Glutamatergic neuron (in vitro differentiated cells): ENCODE measurements around the gene RASGRP3. TPM values are rescaled to one million over a fixed set of nuclear protein-coding genes. Genes with fewer than 3 reads are reported as not detected.

Experiments used
- DNase-seq: peaks from one replicate; pipeline ENCODE4 v3.0.0; 2022
- H3K27ac Mint-ChIP-seq: one replicate; pipeline ENCODE4 v1.8.0; 2020; ENCODE audit warnings: mild to moderate bottlenecking, mixed read lengths, inconsistent platforms; ENCODE audit not compliant: unreplicated experiment
- H3K27me3 Mint-ChIP-seq: one replicate; pipeline ENCODE4 v1.8.0; 2020; ENCODE audit warnings: mild to moderate bottlenecking, moderate library complexity, mixed read lengths, inconsistent platforms; ENCODE audit not compliant: unreplicated experiment
- H3K36me3 Mint-ChIP-seq: one replicate; pipeline ENCODE4 v1.8.0; 2020; ENCODE audit warnings: mild to moderate bottlenecking, mixed read lengths, inconsistent platforms; ENCODE audit not compliant: unreplicated experiment
- H3K4me1 Mint-ChIP-seq: one replicate; pipeline ENCODE4 v1.8.0; 2020; ENCODE audit warnings: mild to moderate bottlenecking, low read depth, mixed read lengths, inconsistent platforms; ENCODE audit not compliant: unreplicated experiment
- H3K4me3 Mint-ChIP-seq: one replicate; pipeline ENCODE4 v1.8.0; 2020; ENCODE audit warnings: mild to moderate bottlenecking, mixed read lengths, inconsistent platforms; ENCODE audit not compliant: unreplicated experiment
- H3K9me3 Mint-ChIP-seq: one replicate; pipeline ENCODE4 v1.8.0; 2020; ENCODE audit warnings: mild to moderate bottlenecking, moderate library complexity, mixed read lengths, inconsistent platforms; ENCODE audit not compliant: unreplicated experiment
- total RNA-seq: library from RNA; stranded (reverse); fragmentation: NEBNext Ultra II Directional; extraction: Animal tissue kit (Norgen Biotek cat#: 25700); gene quantifications from one replicate; pipeline ENCODE4 v1.2.1, GENCODE V29; 2021; ENCODE audit not compliant: unreplicated experiment
- TF ChIP-seq, protein P1 (sequence below): fragments of 200-600 bp; sonication (generic); IDR thresholded peaks from one replicate; pipeline ENCODE4 v1.5.0; 2021; ENCODE audit not compliant: partially characterized antibody, unreplicated experiment

RASGRP3 gene
- total RNA-seq, 1 donor from 2014 or later, result not detected

DNA sequence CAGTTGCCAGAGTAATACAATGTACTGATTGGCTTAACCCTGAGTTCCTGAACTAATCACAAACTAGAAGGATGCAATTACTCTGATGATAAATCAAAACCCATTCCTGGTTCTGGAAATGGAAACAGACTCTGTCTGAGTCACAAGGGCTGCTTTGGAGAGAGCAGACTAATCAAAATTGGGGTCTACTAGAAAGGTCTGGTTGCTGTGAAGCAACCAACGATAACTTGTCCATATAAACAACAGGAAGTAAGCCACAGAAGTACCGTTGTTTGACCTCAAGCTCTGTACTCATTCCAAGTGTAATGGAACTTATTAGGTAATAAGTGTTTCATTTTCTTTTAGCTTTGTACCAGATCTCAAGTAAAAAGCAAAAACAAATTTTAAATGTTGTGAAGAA lies 49.7 kb downstream of the RASGRP3 start:
- Mint-ChIP-seq H3K27me3 (peaks cover 2% of the 10 kb centered on the region), H3K9me3 (no peaks in the 10 kb centered on the region), H3K36me3 (no peaks in the 10 kb centered on the region), H3K4me3 (no peak overlapping the region), H3K4me1 (no peaks in the 10 kb centered on the region), H3K27ac (no peak overlapping the region)
- no peak for DNase-seq
- TF ChIP-seq, protein P1, sequence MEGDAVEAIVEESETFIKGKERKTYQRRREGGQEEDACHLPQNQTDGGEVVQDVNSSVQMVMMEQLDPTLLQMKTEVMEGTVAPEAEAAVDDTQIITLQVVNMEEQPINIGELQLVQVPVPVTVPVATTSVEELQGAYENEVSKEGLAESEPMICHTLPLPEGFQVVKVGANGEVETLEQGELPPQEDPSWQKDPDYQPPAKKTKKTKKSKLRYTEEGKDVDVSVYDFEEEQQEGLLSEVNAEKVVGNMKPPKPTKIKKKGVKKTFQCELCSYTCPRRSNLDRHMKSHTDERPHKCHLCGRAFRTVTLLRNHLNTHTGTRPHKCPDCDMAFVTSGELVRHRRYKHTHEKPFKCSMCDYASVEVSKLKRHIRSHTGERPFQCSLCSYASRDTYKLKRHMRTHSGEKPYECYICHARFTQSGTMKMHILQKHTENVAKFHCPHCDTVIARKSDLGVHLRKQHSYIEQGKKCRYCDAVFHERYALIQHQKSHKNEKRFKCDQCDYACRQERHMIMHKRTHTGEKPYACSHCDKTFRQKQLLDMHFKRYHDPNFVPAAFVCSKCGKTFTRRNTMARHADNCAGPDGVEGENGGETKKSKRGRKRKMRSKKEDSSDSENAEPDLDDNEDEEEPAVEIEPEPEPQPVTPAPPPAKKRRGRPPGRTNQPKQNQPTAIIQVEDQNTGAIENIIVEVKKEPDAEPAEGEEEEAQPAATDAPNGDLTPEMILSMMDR, result no peak

DNA sequence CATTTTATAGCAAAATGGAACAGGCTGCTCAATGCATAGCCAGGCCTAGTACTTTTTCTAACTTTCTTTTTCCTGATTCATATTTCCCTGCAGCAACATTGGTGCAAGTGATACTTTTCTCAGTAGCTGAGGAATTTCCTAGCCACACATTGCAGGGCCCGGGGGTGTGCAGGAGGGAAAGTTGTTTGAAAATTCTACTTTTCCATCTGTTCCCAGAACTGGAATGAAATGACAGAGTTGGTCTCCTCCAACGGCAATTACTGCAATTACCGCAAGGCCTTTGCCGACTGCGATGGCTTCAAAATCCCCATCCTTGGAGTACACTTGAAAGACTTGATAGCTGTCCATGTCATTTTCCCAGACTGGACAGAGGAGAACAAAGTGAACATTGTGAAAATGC lies 50.5 kb downstream of the RASGRP3 start:
- H3K27ac Mint-ChIP-seq, result no peak overlapping the region
- peaks cover 2% of the 10 kb centered on the region for H3K27me3 Mint-ChIP-seq
- no peaks in the 10 kb centered on the region for H3K4me1 Mint-ChIP-seq
- DNase-seq, result no peak
- H3K36me3 Mint-ChIP-seq, result no peaks in the 10 kb centered on the region
- no peak overlapping the region for H3K4me3 Mint-ChIP-seq
- H3K9me3 Mint-ChIP-seq, result no peaks in the 10 kb centered on the region
- TF ChIP-seq, protein P1, result no peak

GRCh38 chr2:33528441-33528950 lies 52.0 kb downstream of the RASGRP3 start:
- DNase-seq, result no peak
- TF ChIP-seq, protein P1, result no peak
- Mint-ChIP-seq H3K27me3 (peaks cover 2% of the 10 kb centered on the region), H3K27ac (no peak overlapping the region), H3K4me3 (no peak overlapping the region), H3K9me3 (no peaks in the 10 kb centered on the region), H3K4me1 (peaks cover 2% of the 10 kb centered on the region), H3K36me3 (no peaks in the 10 kb centered on the region)

DNA sequence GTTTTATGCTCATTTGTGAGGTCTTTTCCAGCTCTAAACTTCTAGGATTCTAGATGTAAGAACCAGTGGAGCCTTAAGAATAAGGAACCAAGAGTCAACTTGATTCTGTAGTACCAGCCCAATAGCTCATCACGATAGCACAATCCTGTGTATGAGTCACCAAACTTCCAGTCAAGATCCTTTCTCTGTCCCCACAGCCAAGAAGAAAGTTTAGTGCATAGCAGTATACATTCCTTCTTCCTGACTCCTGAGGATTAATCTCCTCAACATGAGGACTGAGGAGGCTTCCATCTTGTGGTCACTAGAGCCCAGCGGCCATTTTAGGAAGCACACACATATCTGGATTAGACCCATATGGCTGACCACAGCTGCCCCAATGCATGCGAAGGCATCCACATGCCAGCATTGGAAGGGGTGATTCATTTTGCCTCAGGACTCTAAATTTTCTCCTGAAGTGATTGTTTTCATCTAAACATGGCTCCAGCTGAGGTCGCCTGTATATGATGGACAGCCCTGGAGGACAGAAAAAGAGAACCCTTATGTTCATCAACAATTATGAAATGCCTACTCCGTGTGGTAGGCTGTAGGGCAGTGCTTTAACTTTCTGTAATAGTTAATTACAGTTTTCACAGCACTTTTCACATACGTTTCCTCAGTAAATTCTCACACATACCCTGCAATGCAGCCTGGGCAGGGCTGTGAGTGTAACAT lies 53.5 kb downstream of the RASGRP3 start:
- DNase-seq, result no peak
- H3K36me3 Mint-ChIP-seq, result no peaks in the 10 kb centered on the region
- peaks cover 10% of the 10 kb centered on the region for H3K4me1 Mint-ChIP-seq
- TF ChIP-seq, protein P1, result no peak
- H3K4me3 Mint-ChIP-seq, result no peak overlapping the region
- peaks cover 3% of the 10 kb centered on the region for H3K9me3 Mint-ChIP-seq
- peaks cover 2% of the 10 kb centered on the region for H3K27me3 Mint-ChIP-seq
- no peak overlapping the region for H3K27ac Mint-ChIP-seq
